ENCODE data around the gene DOCK3.
"Not testable (repeated sequence)": the region's sequence is repeated elsewhere in the genome, so short reads cannot be mapped to it uniquely, and the experiment has no call there.

DOCK3 gene

DNA sequence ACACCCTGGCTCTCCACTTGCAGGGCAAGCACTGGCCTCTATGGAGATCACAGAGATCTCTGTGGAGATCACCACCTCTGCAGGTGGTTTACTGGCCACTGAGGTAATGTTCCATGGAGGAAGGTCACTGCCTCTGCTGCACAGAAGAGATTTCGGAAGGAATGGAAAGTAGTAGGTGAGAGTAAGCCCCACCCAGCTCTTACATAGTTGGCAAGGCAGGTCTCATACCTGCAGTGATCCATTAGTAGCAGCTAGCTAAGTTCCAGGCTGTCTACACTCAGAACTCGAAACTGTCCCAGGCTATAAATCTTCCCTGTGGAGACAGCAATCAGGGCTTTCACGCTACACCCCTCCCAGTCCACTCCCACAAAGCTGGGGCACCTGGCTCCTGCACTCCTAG, 516.1 kb downstream of the DOCK3 start:
- DNase-seq (ENCODE audit: extremely low read depth in 1 of 2, low read depth in 1 of 2) = no peak

DNA sequence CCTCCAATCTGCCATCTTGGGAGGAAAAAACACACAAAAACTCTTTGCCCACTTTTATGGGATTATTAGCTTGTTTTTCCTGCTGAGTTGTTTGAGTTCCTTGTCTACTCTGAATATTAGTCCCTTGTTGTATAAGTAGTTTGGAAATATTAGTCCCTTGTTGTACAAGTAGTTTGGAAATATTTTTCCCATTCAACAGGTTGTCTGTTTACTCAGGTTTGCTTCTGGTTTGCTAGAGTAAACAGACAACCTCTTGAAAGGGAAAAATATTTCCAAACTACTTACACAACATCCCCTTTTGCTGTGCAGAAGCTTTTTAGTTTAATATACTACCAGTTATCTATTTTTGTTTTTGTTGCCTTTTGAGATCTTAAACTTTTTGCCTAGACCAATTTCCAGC, 517.0 kb downstream of the DOCK3 start:
- DNase-seq (ENCODE audit: extremely low read depth in 1 of 2, low read depth in 1 of 2) = no peak

DNA sequence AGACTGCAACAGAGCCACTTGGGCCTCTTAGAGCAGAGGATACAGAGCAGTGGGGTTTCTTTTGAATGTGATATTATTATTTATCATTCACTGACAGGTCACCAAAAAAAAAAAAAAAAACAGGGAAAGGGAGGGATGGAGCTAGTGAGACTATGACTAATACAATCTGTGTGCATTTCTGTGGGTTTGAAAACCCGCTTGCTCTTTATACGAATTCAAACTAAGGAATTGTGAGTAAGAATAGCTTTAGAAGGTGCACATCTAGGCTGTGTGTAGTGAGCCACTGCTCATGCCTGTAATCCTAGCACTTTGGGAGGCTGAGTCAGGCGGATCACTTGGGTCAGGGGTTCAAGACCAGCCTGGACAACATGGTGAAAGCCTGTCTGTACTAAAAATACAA, 523.8 kb downstream of the DOCK3 start:
- no peak for DNase-seq (ENCODE audit: extremely low read depth in 1 of 2, low read depth in 1 of 2)

DNA sequence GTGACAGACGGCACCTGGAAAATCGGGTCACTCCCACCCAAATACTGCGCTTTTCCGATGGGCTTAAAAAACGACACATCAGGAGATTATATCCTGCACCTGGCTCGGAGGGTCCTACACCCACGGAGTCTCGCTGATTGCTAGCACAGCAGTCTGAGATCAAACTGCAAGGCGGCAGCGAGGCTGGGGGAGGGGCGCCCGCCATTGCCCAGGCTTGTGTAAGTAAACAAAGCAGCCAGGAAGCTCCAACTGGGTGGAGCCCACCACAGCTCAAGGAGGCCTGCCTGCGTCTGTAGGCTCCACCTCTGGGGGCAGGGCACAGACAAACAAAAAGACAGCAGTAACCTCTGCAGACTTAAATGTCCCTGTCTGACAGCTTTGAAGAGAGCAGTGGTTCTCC, 524.6 kb downstream of the DOCK3 start:
- not testable (repeated sequence) for DNase-seq (ENCODE audit: extremely low read depth in 1 of 2, low read depth in 1 of 2)

DNA sequence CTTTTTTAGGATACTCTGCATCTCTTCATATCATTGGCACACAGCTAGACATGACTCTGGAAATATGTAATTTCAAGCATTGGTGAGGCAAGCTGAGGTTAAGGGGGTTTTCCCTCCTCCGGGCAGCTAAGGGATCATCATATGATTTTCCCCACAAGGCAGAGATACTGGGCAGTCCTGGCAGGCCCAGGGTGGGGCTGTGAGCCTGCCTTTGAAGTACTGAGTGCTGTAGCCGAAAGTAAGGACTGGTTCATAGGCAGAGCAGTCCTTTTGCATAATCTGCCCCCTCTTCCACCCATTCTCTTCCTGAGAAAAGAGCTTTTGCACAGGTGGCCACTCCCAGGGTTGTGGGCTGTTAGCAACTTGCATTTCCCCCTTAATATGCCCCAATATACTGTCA, 541.6 kb downstream of the DOCK3 start:
- no peak for DNase-seq (ENCODE audit: extremely low read depth in 1 of 2, low read depth in 1 of 2)

DNA sequence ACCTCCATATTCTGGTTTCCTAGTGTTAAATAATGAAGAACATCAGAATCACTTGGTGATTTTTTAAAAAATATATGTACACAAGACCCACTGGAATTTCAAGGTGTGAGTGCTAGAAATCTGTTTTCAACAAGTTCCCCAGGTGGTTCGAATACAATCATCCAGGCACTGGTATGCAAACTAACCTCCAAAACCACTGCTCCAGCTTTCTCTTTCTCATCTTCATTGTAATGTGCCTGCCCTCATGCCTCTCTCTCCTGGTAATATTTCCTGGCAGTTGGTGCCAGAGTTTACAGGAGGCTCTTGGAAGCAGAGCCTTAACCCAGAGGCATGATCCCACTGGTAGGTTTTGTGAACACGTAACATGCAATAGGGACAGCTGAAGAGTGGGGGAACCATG, 547.2 kb downstream of the DOCK3 start:
- no peak for DNase-seq (ENCODE audit: extremely low read depth in 1 of 2, low read depth in 1 of 2)

DNA sequence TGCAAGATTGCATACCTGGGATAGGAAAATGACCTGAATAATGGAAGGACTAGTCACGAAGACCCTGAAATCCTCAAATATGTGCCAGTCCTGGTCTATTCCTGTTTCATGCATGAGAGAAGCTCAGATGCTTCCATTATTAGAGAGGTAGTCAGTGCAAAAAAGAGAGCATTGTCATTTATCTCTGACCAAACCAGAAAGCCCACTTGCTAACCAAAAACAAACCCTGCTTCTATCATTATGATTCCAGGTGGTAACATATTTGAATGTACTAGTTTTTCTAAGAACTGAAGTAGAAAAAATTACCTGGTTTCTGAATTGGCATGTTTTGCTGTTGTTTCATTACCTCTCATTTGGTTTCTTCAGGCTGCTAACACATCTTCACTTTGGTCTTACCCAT, 549.6 kb downstream of the DOCK3 start:
- DNase-seq (ENCODE audit: extremely low read depth in 1 of 2, low read depth in 1 of 2) = no peak

DNA sequence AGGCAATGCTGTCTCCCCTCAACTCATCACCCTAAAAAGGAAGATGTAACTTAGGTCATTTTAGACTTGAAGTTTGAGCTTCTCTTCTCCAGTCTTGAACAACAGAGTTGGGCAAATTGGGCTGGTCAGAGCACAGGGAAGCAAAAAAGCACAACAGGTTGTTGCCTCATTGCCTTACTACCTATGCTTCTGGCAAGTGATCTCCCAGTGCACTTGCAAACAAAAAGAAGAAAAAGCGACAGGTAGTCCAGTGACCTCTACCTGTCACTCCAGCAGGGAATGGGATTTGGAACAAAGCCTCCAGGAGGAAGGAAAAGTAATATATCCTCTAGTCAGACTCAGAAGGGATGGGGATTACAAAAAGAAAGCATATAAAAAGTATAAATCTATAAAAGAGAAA, 550.1 kb downstream of the DOCK3 start:
- no peak for DNase-seq (ENCODE audit: extremely low read depth in 1 of 2, low read depth in 1 of 2)

DNA sequence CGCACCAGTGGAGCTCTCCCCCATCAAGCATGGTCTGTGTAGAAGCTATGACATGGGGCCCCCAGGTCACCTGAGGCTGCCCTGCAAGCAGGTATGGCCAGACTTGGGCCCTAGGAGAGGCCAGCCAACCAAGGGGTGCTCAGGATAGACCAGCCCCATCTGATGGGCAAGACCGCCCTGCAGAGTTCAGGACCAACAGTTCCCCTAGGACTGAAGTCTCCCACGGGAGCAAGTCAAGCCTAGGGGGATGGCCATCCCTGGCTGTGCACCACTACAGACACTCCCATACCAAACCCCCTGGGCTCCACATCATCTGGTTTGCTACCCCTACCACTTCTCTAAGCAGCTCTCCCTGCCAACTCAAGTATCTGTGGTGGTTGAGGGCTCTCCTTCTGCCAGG, 568.2 kb downstream of the DOCK3 start:
- no peak for DNase-seq (ENCODE audit: extremely low read depth in 1 of 2, low read depth in 1 of 2)

DNA sequence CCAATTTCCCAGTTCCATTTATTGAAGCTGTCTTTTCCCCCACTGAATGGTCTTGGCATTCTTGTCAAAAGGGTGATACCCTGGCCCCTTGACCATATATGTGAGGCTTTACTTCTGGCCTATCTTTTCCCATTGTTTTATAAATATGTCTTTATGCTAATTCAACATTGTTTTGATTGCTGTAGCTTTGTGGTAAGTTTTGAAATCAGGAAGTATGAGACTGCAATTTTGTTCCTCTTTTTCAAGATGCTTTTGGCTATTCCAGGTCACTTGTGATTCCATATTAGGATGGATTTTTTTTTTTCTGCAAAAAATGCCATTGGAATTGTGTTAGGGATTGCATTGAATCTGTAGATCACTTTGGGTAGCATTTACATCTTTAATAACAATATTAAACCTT, 569.2 kb downstream of the DOCK3 start:
- DNase-seq (ENCODE audit: extremely low read depth in 1 of 2, low read depth in 1 of 2) = no peak

DNA sequence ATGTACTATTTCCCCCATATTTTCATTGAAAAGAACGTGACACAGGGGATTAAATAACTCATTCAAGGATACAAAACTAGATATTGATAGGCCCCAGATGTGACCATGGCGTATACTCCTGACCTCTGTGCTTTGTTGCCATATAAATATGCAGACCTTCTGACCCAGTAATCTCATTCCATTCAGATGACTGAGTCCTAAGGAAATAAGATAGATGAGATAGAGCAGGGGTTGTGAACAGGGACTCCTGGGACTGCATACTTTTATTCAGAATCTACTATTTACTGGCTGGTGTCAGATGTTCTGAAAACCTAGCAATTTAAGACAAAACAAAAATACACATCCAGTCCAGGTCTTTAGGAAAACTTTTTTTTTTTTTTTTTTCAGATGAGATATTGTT, 571.1 kb downstream of the DOCK3 start:
- no peak for DNase-seq (ENCODE audit: extremely low read depth in 1 of 2, low read depth in 1 of 2)

DNA sequence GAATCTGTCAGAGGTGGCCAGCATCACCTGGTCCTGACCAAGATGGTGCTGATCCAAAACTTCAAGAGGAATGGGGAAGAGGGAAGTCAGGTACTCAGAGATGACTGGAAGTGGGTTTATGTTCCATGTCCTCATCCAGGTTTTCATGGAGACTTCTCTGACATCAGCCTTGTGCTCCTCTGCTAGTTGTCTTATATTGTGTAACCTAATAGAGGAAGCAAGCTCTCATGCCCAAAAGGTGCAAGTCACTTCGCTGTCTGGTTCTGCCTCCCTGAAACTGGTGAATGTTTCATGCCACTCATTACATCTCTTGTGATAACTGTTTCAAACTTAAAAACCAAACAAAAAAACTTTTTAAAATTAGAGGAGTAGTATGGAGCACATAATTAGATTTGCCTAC, 583.1 kb downstream of the DOCK3 start:
- no peak for DNase-seq (ENCODE audit: extremely low read depth in 1 of 2, low read depth in 1 of 2)

DNA sequence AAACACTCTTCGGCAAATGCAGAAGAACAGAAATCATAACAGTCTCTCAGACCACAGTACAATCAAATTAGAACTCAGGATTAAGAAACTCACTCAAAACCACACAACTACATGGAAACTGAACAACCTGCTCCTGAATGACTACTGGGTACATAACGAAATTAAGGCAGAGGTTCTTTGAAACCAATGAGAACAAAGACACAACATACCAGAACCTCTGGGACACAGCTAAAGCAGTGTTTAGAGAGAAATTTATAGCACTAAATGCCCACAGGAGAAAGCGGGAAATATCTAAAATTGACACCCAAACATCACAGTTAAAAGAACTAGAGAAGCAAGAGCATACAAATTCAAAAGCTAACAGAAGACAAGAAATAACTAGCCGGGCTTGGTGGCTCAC, 589.4 kb downstream of the DOCK3 start:
- not testable (repeated sequence) for DNase-seq (ENCODE audit: extremely low read depth in 1 of 2, low read depth in 1 of 2)

DNA sequence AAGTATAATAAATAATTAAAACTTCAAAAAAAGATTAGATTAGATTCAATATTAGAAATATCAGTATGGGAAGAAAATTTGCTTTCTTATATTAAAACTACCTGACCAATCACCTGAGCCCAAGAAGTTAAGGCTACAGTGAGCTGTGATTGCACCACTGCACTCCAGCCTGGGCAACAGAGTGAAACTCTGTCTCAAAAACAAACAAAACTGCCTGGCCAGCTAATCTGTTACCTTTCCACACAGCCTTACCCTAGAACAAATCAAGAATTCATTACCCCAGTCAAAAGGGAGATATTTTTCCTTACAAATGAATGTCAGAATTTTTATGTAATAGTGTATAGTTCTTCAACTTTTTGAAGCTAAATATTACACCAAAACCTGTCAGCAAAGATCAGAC, 593.4 kb downstream of the DOCK3 start:
- no peak for DNase-seq (ENCODE audit: extremely low read depth in 1 of 2, low read depth in 1 of 2)

DNA sequence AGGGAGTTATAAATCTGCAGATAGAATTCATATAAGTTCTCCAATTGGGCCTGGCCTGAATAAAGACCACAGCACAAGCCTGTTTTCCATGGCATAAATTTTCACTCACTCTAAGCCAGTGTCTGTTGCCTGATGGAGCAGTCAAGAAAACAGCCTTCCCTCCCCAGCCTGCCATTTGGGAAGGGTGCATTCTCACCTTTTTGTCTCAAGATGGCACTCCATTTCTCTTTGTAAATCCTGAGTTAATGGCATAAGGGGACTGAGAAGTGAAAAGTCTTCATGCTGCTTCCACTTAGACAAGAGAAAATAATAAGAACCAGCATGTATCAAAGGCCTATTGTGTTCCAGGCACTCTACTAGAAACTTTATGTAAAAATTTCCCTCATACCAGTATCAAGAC, 594.7 kb downstream of the DOCK3 start:
- DNase-seq (ENCODE audit: extremely low read depth in 1 of 2, low read depth in 1 of 2) = no peak

DNA sequence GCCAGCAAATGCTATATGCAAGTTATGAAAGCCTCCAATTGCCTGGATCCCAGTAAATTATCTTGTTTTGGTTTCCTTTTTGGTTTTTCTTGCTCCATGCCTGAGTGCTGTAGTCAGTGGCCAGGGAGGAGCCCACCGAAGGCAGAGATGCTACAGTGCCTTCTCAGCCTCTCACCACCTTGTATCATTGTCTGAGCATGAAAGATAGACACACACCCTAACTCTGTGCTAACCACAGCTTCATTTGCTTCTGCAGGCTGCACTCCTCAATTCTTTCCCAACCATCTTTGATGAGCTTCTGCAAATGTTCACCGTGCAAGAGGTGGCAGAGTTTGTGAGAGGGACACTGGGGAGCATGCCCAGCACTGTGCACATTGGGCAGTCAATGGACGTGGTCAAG, 595.8 kb downstream of the DOCK3 start:
- DNase-seq (ENCODE audit: extremely low read depth in 1 of 2, low read depth in 1 of 2) = no peak

DNA sequence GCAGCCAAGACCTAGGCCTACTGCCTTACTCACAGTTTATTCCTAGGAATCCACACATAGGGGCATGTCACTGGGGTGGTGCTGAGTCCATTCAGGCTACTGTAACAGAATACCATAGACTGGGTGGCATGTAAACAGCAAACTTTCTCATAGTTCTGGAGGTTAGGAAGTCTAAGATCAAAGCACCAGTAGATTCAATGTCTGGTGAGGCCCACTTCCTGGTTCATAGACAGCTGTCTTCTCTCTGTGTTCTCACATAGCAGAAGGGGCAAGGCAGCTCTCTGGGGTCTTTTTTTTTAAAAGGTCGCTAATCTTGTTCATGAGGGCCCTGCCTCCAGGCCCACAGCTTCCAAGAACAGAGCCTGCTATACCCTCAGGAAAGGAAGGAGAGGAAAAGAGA, 596.4 kb downstream of the DOCK3 start:
- DNase-seq (ENCODE audit: extremely low read depth in 1 of 2, low read depth in 1 of 2) = no peak

DNA sequence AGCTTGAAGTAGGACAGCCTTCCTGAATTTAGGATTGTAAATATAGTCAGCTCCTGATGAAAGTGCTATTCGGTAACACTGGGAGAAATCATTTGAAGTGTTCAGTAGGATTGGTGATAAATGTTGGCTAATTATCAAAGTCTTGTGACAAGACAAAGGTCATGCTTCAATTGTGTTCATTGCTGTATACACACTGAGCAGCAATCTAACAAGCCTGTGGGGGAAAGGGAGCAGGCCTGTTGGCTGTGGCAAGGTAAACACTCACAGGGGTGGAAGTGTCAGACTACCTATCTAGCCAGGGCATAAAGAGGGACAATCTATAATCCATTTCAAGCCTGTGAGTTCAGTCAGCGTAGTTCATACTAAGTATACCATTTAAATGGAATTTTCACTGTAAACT, 599.3 kb downstream of the DOCK3 start:
- no peak for DNase-seq (ENCODE audit: extremely low read depth in 1 of 2, low read depth in 1 of 2)

DNA sequence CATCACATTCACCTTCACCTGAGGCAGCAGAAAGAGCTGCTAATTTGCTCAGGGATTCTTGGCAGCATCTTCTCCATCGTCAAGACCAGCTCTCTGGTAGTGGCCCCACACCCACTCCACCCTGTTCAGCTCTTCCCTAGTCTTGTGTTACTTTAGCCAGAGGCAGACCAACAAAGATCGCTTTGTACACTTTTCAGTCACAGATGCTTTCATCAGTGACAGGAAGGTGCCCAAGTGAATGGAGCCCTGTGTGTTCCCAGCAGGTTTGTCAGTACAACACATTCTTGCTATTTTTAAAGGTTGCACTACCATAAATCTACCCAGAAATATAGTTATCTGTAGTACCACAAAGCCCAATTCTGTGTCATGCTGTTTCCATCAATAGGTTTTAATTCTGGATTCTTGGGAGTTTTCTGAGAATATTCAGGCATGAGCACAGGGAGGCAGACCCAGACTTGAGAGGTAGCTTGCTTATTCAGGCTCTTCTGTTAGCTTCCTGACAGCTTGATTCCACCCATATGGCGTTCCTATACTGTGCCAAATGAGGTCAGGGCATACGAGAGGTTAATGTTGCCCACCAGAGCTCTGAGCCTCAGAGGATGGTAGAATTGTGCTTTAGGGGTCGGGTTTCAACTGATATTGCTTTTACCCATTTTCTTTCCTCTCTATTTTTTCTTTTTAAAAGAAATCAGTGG, 600.5 kb downstream of the DOCK3 start:
- DNase-seq (ENCODE audit: extremely low read depth in 1 of 2, low read depth in 1 of 2) = no peak

DNA sequence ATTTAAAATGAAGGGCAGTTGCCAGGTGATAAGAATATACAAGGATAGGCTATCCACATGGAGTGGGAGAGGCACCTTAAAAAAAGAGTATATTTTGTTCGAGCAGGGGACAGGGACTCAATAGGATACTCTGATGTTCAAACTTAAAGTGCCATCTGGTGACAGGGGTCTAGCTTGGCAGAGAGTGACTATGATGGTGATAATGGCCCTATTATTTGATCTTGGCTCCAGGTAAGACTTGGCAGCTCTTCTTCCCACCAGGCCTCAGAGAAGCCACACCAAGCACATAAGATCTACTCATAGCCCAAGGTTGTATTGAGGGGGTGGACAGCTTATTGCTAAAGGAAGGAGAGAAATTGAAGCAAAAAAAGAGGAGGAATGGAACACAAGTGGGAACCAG, 601.3 kb downstream of the DOCK3 start:
- DNase-seq (ENCODE audit: extremely low read depth in 1 of 2, low read depth in 1 of 2) = no peak

DNA sequence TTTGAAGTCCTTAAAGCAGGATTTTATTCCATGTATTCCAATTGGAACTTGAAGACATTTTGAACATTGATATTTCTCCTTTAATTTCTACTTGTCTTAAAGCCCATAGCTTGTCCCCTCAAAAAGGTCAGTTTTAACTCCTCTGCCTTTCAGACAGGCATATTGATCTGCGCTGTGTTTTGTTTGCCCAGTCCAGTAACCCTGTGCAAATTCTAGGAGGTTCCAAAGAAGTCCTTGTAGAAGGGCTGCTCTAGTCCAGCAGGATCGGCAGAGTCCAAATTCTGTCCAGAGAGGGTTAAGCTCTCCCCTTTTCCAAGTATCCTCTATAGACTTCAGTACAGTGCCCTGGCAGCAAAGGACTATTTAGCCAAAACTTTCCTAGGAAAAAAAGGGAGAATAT, 604.7 kb downstream of the DOCK3 start:
- no peak for DNase-seq (ENCODE audit: extremely low read depth in 1 of 2, low read depth in 1 of 2)

DNA sequence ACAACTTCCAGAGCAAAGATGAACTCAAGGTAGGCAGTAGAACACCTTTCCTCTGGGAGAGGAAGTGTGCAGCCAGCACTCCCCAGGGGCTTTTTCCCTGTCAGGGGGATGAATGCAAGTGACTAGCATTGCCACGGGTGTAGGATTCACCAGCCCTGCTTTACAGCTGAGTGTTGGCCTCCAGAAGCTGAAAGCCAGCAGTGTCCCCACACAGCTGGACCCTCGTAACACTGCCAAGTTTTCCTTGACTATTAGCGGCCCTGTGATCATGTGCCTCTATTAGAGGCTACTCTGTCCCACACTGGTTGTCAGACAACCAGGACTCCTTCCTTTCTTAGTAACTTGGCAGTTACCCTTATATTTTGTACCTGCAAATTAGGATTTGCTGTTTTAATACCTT, 605.4 kb downstream of the DOCK3 start:
- DNase-seq (ENCODE audit: extremely low read depth in 1 of 2, low read depth in 1 of 2) = no peak

DNA sequence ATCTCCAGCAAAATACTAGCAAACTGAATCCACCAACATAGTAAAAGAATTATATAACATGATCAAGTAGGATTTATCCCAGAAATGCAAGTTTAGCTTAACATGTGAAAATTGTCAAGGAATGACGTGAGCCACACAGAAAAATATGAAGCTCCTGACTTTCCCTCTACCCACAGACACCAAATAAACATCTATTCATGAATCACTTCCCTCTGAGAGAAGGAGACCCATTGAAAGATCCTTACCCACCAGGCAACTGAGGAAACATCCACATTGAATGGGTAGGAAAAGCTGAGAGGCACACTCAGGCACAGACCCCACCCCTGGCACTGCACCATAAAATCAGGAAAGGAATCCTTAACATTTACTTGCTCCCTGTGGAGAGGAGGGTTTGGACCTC, 608.2 kb downstream of the DOCK3 start:
- no peak for DNase-seq (ENCODE audit: extremely low read depth in 1 of 2, low read depth in 1 of 2)

DNA sequence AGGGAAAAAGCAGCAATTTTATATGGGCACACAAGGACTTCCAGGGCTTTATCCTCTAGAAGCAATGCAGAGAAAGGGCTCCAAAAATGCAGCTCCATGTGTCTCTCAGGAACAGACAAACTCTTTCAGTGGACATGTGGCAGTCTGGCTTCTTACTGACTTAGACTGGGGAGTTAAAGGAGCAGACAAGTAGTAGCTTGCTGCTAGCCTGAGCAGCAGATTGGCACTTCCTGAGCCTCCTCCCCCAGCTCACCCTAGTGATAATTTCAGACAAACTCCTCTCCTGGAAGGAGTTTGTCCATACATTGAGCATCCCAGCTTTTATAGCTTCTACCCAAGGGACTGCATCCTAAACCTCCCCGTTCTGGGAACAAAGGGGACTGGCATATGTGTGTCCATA, 608.7 kb downstream of the DOCK3 start:
- DNase-seq (ENCODE audit: extremely low read depth in 1 of 2, low read depth in 1 of 2) = no peak
